ENCODE data around the gene TYW5.
A peak's percentile ranks its signal among the peaks of the same experiment; 100 is the strongest.

Gene TYW5, protein sequence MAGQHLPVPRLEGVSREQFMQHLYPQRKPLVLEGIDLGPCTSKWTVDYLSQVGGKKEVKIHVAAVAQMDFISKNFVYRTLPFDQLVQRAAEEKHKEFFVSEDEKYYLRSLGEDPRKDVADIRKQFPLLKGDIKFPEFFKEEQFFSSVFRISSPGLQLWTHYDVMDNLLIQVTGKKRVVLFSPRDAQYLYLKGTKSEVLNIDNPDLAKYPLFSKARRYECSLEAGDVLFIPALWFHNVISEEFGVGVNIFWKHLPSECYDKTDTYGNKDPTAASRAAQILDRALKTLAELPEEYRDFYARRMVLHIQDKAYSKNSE

GRCh38 chr2:199955339-199956061 lies at the start of gene TYW5, which contains the start of gene MAIP1:
TSS of gene TYW5 (minus strand) at chr2:199955491. CDS start at chr2:199955470, 21 bp downstream.
TSS of gene MAIP1 (plus strand) at chr2:199955582. CDS start at chr2:199955799, 217 bp downstream.
- DNase-seq (ENCODE audit: low read depth in 2 of 3, low spot score in 1 of 3): peak; percentile 65 to 76 (median 75)

DNA sequence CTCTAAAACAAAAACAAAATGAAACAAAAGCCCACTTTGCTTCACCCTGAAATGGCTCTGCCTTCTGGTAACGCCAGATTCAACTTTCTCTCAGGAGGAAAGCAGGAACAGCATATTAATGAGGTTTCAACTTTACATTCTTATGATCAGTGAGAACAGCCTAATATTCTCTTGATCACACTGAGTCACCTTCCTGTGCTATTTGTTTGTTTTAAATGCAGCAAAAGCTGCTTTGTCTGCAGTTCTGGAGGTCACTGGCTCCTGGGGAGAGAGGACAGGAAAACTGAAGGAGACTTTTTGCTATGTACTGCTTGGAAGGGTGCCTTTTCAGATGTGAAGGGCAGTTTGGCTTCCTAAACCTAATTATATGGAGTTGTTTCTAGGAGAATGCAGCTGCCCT lies 48.2 kb upstream of the TYW5 start:
- DNase-seq (ENCODE audit: low read depth in 2 of 3, low spot score in 1 of 3): no peak

GRCh38 chr2:200000444-200001163 lies 45.3 kb upstream of the TYW5 start:
- no peak for DNase-seq (ENCODE audit: low read depth in 2 of 3, low spot score in 1 of 3)

- no peak for DNase-seq (ENCODE audit: low read depth in 2 of 3, low spot score in 1 of 3)
Observed at GRCh38 chr2:199999166-199999565, 43.9 kb upstream of the TYW5 start.

DNA sequence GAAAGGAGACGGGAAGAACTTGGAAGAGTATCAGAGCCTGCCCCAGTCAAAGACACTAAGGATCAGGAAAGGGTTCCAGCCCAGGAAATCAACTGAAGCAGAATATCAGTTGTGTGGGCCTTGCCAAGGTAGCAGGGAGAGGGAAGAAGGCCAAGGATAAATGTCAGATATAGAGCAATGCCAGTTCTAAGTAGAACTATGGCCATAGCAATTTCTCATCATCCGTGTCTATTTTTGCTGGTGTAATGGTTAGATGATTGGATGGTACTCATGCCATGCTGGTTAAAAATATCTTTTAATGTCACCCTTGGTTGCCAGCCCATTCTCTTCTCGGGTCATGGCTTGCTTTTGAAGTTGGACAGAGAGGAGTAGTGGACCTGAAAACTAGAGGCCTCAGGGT lies 42.0 kb upstream of the TYW5 start:
- DNase-seq (ENCODE audit: low read depth in 2 of 3, low spot score in 1 of 3): no peak

DNA sequence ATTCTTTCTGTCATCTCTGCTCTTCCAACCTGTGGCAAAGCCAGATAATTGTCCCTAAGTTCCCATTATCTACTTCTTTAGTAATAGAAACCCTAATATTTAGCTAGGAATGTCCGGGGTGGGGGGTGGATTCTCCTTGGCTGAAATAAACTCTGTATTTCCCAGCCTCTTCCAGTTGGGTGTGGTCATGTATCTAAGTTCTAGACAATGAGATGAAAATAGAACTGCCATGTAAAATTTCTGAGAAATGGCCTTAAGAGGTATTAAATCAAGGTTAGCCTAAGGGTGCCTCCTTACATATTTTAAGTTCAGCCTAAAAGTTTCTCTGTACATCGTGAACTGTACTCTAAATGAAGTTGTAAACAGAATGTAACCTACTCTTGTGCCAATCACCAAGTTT lies 39.6 kb upstream of the TYW5 start:
- no peak for DNase-seq (ENCODE audit: low read depth in 2 of 3, low spot score in 1 of 3)

GRCh38 chr2:199994371-199994770 lies 39.1 kb upstream of the TYW5 start:
- DNase-seq (ENCODE audit: low read depth in 2 of 3, low spot score in 1 of 3): no peak

- no peak for DNase-seq (ENCODE audit: low read depth in 2 of 3, low spot score in 1 of 3)
Observed at GRCh38 chr2:199992296-199992695, 37.0 kb upstream of the TYW5 start.

GRCh38 chr2:199991691-199992090 lies 36.4 kb upstream of the TYW5 start:
- no peak for DNase-seq (ENCODE audit: low read depth in 2 of 3, low spot score in 1 of 3)

DNA sequence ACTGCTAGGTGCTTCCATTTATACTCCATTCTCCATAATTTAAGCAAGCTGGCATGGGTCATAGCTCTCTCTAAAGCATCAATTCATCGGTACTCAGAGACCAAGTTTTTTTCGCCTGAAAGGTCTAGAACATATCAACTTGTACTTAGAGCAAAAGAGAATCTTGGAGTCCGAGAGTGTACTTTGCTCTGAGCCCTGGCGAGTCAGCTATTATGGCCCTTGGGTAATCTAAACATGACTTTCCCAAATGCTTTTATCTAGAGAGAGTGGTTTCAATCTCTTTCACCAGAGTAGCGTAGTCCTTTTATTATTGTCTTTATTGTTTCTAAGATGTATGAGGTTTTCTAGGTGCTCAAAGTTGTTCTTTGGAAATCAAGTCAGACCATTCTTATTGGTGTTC lies 34.5 kb upstream of the TYW5 start:
- no peak for DNase-seq (ENCODE audit: low read depth in 2 of 3, low spot score in 1 of 3)

GRCh38 chr2:199988151-199988550 lies 32.9 kb upstream of the TYW5 start:
- no peak for DNase-seq (ENCODE audit: low read depth in 2 of 3, low spot score in 1 of 3)

- no peak for DNase-seq (ENCODE audit: low read depth in 2 of 3, low spot score in 1 of 3)
Observed at GRCh38 chr2:199987586-199987985, 32.3 kb upstream of the TYW5 start.

DNA sequence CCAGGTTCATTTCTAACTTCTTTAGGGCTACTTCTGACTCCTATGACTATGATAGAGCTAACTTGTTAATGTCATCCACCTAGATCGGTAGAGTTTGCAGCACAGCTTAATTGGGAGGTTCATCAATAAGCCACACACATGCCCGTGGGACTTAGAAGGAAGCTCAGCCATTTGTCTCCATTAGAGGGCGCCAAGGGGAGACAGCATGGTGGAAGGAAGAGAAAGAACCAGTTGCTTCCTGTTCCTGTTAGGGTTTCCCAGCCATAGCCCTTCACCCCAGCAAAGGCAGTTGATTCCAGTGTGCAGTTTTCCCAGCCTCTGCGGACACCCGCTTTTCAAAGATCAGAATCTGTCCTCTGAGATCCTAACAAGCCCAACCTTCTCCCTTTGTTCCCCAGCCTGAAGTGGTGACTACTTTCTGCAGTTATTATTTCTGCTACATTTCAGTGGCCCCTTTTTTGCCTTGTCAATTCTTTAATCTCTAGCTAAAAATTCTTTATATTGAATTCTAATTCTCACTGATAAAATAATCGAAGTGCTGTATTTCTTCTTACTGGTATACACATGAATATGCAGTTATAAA lies 30.4 kb upstream of the TYW5 start:
- DNase-seq (ENCODE audit: low read depth in 2 of 3, low spot score in 1 of 3): peak; percentile 49 to 65 (median 51)

DNA sequence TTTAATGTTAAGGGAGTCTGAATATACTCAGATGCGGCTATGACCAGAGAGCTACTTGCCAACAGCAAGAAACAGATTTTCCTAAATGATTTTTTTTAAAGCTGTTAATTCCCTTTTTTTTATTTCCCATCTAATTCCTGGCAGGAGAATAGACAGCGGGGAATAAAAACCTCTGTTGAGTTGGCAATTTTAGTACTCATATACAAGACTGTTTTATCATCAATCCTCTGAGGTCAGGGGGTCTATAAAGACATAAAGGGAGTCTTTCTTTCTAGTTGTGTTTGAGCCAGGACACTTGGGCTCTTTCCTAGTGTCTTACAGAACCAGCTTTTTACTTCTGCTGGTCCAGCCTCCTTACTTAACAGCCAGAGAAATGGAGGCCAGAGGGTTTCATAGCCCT lies 29.5 kb upstream of the TYW5 start:
- no peak for DNase-seq (ENCODE audit: low read depth in 2 of 3, low spot score in 1 of 3)

DNA sequence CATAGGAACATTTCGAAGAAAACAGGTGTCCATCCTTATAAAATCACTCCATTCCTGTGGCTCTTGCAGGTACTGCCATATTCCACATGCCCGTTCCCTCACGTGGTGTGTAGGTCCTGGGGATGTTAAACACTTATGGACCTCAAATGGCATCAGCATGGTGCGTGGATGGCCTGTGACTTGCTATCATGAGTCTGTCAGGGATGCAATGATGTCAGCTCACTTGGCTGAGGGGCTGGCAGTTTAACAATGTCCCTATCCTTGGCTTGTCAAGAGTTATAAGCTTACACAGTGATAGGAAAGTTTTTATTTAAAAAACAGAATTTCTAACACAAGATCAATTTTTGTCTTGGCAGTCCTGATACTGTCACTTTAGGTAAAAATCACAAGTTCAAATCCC lies 28.9 kb upstream of the TYW5 start:
- no peak for DNase-seq (ENCODE audit: low read depth in 2 of 3, low spot score in 1 of 3)

GRCh38 chr2:199983534-199983933 lies 28.2 kb upstream of the TYW5 start:
- no peak for DNase-seq (ENCODE audit: low read depth in 2 of 3, low spot score in 1 of 3)

DNA sequence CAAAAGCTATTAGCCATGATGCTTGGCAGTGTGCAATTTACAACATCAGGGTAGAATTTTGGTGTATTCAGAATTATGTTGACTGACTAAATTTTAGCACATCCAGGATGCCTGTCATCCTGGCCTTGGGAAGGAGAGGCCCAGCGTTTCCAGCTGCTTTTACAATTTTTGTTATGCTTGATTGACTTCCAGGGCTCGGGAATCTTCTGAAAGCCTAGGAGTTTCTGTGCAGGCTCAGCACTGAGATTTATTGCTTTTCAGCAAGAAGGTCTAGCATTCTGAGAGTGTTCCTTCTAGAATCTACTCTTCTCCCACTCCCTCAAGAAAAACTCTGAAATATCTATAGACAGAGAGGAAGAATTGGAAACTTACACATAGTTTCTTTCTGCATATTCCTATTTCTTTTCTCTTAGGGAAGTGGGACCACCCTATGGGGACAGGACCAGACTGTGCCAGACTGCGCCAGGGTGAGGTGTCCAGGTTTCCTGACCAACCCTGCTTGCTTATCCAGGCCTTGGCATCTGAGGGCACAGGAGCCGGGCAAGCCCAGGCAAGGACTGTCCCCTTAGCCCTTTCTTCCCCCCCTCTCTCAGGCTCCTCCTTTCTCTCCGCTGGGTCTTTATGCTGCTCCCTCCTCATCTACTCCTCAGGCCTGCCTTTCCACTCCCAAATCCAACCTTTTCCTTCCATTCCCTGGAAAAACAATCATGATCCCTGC lies 27.0 kb upstream of the TYW5 start:
- no peak for DNase-seq (ENCODE audit: low read depth in 2 of 3, low spot score in 1 of 3)

- DNase-seq (ENCODE audit: low read depth in 2 of 3, low spot score in 1 of 3): peak; percentile 68 to 89 (median 79)
Observed at GRCh38 chr2:199979832-199980628, 24.7 kb upstream of the TYW5 start.

DNA sequence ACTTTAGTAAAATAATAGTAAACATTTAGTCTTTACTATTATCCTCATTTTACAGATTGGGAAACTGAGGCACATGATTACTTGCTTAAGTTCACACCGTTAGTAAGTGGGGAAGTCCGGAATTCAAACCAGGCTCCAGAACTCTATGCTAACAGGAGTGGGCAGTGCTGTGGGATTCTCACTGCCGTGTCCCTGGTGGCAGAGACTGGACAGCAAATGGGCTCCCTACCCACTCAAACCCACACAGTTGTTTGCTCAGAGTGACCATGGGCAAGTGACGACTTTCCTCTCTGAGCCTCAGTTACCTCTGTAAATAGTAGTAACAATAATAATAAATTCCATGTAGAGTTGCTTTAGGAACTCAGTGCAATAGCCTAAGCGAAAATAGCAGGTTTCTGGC lies 24.1 kb upstream of the TYW5 start:
- DNase-seq (ENCODE audit: low read depth in 2 of 3, low spot score in 1 of 3): no peak

DNA sequence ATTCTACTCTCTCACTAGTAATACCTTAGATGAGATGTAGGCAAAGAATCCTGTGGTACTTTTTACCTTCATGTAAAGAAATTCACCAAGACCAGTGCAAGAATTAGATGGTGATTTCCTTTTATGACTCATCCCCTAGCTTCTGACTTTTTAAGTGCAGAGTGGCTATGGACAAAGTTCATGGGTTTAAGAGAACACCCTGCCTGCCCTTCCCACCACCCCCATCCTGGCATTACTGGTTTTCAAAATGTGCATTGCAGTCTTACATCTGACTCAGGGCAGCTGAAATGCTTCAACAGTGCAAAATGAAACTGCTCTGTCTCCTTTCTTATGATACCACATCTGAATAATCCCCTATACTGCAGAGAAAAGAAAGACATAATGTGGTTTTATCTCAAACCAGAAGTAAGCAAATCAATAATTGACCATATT lies 22.7 kb upstream of the TYW5 start:
- DNase-seq (ENCODE audit: low read depth in 2 of 3, low spot score in 1 of 3): peak; percentile 32 to 40 (median 36)

All from stimulated activated CD4-positive, alpha-beta T cell treated with anti-CD3 and anti-CD28 coated beads, Interleukin-12 subunit alpha, Interleukin-12 subunit beta, amount 100 ng/mL, for 48 hours (primary cell).